H1 (cell line): ENCODE data around the gene GBX1.

ENCODE experiments used
- BACH1 ChIP-seq: IDR thresholded peaks from 2 replicates; pipeline ENCODE4 v1.6.1; 2012; ENCODE audit warnings: low read length, improper control_type of control experiment
- MAX ChIP-seq: IDR thresholded peaks from 2 replicates; pipeline ENCODE4 v1.6.1; 2012; ENCODE audit warnings: inconsistent platforms
- POLR2A ChIP-seq, 2 experiments: IDR thresholded peaks; 1 replicate in 1 of 2; 2 replicates in 1 of 2; pipeline ENCODE4 v1.6.1; 2011; ENCODE audit warnings: low read depth in 2 of 2, low read length in 2 of 2, mild to moderate bottlenecking in 2 of 2; ENCODE audit errors: control extremely low read depth in 1 of 2

GRCh38 chr7:151197932-151198331, 30.4 kb upstream of the GBX1 start:
- no peak for TF ChIP-seq BACH1
- no peak for TF ChIP-seq POLR2A (IDR thresholded peaks at IDR 0.05; ENCODE audit: control extremely low read depth in 1 of 2, low read depth in 2 of 2, low read length in 2 of 2)
- no peak for TF ChIP-seq MAX
